ENCODE measurements around the gene MIDN. TPM values are rescaled to one million over a fixed set of nuclear protein-coding genes. Genes with fewer than 3 reads are reported as not detected.
"Not testable (repeated sequence)": the region's sequence is repeated elsewhere in the genome, so short reads cannot be mapped to it uniquely, and the experiment has no call there.

MIDN gene
- total RNA-seq, 1 donor from 2014 or later = 60.5 TPM

DNA sequence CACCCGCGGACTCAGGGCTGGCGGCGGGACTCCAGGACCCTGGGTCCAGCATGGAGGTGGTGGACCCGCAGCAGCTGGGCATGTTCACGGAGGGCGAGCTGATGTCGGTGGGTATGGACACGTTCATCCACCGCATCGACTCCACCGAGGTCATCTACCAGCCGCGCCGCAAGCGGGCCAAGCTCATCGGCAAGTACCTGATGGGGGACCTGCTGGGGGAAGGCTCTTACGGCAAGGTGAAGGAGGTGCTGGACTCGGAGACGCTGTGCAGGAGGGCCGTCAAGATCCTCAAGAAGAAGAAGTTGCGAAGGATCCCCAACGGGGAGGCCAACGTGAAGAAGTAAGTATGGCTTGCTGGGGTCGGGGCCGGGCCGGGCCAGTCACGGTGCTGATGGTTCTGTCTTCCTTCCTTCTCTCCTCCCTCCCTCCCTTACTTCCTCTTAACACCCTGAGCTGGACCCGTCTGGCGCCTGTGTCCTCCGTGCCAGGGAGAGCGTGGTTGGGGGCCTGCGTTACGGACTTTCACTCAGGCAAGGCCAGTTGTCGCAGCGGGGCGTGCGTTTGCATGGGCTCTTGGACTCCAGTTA, 41.4 kb upstream of the MIDN start:
- DNase-seq = no peak
- TF ChIP-seq, protein P1, sequence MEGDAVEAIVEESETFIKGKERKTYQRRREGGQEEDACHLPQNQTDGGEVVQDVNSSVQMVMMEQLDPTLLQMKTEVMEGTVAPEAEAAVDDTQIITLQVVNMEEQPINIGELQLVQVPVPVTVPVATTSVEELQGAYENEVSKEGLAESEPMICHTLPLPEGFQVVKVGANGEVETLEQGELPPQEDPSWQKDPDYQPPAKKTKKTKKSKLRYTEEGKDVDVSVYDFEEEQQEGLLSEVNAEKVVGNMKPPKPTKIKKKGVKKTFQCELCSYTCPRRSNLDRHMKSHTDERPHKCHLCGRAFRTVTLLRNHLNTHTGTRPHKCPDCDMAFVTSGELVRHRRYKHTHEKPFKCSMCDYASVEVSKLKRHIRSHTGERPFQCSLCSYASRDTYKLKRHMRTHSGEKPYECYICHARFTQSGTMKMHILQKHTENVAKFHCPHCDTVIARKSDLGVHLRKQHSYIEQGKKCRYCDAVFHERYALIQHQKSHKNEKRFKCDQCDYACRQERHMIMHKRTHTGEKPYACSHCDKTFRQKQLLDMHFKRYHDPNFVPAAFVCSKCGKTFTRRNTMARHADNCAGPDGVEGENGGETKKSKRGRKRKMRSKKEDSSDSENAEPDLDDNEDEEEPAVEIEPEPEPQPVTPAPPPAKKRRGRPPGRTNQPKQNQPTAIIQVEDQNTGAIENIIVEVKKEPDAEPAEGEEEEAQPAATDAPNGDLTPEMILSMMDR (IDR thresholded peaks at IDR 0.05; ENCODE audit: borderline replicate concordance) = no peak
- H3K36me3 ChIP-seq = peaks cover 14% of the 10 kb centered on the region
- no peaks in the 10 kb centered on the region for H3K27me3 ChIP-seq (ENCODE audit: low read depth)
- no peaks in the 10 kb centered on the region for H3K9me3 ChIP-seq (replicated peaks)
- peaks cover 65% of the 10 kb centered on the region for H3K4me1 ChIP-seq
- intact Hi-C loops (cut with micrococcal nuclease) = no loop called here
- H3K27ac ChIP-seq (replicated peaks) = peak overlapping the region; percentile 92
- H3K4me3 ChIP-seq = peak overlapping the region; percentile 79

DNA sequence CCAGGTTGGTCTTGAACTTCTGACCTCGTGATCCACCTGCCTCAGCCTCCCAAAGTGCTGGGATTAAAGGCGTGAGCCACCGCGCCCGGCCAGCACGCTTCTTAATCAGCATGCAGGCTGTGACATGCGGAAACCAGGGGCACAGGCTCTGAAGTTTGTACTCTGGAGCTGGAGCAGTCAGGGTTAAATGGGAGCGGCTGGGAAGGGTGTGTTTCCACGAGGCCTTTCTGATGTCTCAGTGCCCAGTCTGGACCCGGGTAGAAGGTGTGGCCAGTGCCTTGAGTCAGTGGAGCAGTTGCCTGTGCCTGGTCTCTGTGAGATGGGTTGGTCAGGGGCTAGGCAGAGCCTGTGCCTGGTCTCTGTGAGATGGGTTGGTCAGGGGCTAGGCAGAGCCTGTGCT, 39.6 kb upstream of the MIDN start:
- H3K27me3 ChIP-seq (ENCODE audit: low read depth); DNase-seq; H3K9me3 ChIP-seq (replicated peaks); intact Hi-C loops (cut with micrococcal nuclease): not testable (repeated sequence)
- Histone ChIP-seq H3K4me1 (peaks cover 84% of the 10 kb centered on the region), H3K27ac (replicated peaks) (peak overlapping the region; percentile 92), H3K4me3 (peak overlapping the region; percentile 79), H3K36me3 (peaks cover 19% of the 10 kb centered on the region)

DNA sequence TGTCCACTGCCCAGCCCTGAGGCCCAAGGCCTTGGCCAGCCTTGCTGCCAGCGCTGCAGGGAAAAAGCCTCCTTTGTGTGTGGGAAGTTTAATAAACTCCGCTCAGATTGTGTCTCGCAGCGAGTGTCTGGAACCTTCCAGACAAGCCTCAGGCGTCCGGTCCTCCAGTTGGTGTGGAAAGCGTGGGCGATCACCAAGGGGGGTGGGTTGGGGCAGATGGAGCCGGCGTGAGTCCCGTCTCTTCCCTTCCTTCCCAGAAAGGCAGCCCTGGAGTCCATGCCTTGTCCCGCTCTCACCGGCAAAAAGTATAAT, 38.2 kb upstream of the MIDN start:
- intact Hi-C loops (cut with micrococcal nuclease) = no loop called here
- no peak for DNase-seq
- Histone ChIP-seq H3K36me3 (peaks cover 19% of the 10 kb centered on the region), H3K4me3 (no peak overlapping the region), H3K27me3 (ENCODE audit: low read depth) (no peaks in the 10 kb centered on the region), H3K27ac (replicated peaks) (peak overlapping the region; percentile 27), H3K4me1 (peaks cover 91% of the 10 kb centered on the region), H3K9me3 (replicated peaks) (no peaks in the 10 kb centered on the region)
- TF ChIP-seq, protein P1 (IDR thresholded peaks at IDR 0.05; ENCODE audit: borderline replicate concordance) = no peak

DNA sequence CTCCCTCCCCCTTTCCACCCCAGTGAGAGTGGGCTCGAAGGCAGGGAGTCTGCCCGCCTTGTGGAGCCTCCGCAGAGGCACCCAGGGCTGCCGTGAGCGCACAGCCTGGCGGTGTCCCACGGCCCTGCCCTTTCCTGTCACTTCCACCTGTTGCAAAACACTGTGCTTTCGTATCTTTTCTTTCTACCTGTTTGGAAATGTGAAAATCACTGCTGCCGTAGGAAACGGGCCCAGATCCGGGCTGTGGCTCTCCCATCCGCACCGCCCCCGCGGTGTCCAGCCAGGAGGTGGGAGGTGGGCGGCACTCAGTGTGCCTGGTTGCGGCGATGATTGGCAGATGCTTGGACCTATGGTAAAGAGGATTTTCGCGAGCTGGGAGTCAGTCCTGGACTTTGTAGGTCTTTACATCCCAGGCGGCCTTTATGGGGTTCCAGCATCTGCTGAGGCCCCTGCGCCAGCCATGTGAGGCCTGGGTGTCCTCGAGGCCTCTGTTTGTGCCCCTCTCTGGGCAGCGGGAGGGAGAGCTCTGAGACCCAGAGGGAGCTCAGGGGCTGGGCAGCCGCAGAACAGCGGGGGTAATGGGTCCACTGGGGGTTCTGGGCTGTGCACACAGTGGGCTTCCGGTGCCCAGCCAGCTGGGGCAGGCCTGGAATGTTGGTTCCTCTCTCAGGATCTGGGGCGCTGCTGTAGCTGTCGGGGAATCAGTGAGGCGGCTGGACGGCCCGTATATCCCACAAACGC, 36.7 kb upstream of the MIDN start:
- TF ChIP-seq, protein P1 (IDR thresholded peaks at IDR 0.05; ENCODE audit: borderline replicate concordance) = no peak

DNA sequence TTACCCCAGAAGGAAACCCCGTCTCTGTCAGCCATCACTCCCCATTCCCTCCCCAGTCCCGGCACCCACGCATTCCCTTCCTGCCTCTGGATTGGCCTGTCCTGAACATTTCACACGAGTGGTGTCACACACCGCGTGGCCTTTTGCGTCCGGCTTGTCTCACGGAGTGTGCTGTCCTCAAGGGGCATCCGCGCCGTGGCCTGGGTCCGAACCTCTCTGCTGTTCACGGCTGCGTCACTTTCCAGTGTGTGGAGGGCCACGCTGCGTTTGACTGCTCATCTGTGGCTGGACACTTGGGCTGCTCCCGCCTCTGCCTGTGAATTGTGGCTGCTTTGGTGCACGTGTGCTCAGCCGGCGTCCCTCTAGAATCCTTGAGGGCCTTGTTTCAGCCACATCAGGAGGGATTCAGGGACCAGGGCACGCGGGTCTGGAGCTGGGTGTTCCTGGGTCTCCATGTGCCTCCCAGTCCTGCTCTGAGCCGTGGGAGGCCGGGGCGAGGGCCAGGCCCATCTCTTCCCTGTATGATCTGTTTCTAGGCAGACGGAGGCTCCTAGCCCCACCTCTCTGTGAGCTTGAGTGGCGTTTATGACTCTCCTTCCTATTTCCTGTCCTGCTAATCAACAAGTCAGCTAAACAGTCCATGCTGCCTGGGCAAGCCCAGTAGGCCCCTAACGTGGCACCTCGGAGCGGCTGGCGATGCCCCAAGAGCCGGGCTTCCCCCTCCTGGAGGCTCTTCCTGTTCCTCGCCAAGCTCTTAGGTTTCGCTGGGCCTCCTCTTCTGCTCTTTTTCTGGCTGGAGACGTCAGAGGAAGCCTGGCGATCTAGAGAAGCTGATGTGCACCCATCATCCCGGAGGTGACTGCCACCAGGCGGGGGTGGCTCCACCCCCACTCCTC, 34.7 kb upstream of the MIDN start:
- DNase-seq = peak; percentile 60
- Histone ChIP-seq H3K4me1 (peaks cover 100% of the 10 kb centered on the region), H3K27ac (replicated peaks) (peak overlapping the region; percentile 94), H3K9me3 (replicated peaks) (no peaks in the 10 kb centered on the region), H3K36me3 (peaks cover 19% of the 10 kb centered on the region), H3K4me3 (peak overlapping the region; percentile 48), H3K27me3 (ENCODE audit: low read depth) (no peaks in the 10 kb centered on the region)
- TF ChIP-seq, protein P1 (IDR thresholded peaks at IDR 0.05; ENCODE audit: borderline replicate concordance) = no peak
- intact Hi-C loops (cut with micrococcal nuclease) = no loop called here

More for the DNA sequence above, 36.7 kb upstream of the MIDN start:
- no peak for DNase-seq
- H3K4me3 ChIP-seq = no peak overlapping the region
- intact Hi-C loops (cut with micrococcal nuclease) = no loop called here
- no peaks in the 10 kb centered on the region for H3K27me3 ChIP-seq (ENCODE audit: low read depth)
- H3K27ac ChIP-seq (replicated peaks) = no peak overlapping the region
- H3K36me3 ChIP-seq = peaks cover 19% of the 10 kb centered on the region
- peaks cover 100% of the 10 kb centered on the region for H3K4me1 ChIP-seq
- no peaks in the 10 kb centered on the region for H3K9me3 ChIP-seq (replicated peaks)
